HG02759 (cell line): ENCODE results near the gene DDR2.
A peak's percentile ranks its signal among the peaks of the same experiment; 100 is the strongest.

Experiments
- ATAC-seq: cut with Tn5 transposase; IDR thresholded peaks from one replicate; pipeline ENCODE4 v1.9.1; 2021; ENCODE audit warnings: mild to moderate bottlenecking, moderate library complexity; ENCODE audit not compliant: unreplicated experiment

Gene DDR2

GRCh38 chr1:162629077-162629627, 3.1 kb upstream of the DDR2 start:
- no peak for ATAC-seq

- no peak for ATAC-seq
Observed at GRCh38 chr1:162629651-162630050, 2.6 kb upstream of the DDR2 start.

- ATAC-seq, result no peak
Observed at GRCh38 chr1:162631546-162632191, 595 bp upstream of the DDR2 start.

GRCh38 chr1:162632698-162633080, 425 bp downstream of the DDR2 start:
- no peak for ATAC-seq

DNA sequence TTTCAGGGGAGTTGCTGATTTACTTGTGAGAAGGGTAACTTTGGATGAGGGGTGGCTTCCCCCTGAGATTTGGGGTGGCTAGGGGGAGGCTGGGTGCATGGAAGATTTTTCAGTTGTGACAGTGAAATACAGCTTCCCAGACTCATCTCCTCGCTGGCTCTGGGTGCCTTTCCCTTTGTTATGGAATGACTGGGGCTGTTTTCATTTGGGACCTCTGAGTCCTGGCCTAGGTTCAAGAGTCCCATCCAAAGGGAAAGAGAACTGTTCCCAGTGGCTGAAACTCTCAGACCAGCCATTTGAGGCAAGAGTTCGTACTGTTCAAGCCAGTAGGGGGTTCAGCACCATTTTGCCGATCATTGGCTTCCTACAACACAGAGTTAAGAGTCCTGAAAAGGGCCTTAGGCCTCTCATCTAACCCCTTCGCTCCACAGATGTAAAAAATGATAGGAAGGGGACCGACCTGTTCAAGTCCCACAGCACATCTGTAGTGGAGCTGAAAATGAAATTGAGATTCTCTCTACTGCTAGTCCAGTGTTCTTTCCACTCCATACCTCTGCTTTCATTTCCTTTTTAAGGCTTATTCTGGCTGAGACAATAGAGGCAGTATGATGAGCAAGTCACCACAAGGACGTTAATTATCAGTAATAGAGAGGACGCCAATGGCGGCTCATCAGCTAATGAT, 958 bp downstream of the DDR2 start:
- ATAC-seq, result peak; percentile 41

DNA sequence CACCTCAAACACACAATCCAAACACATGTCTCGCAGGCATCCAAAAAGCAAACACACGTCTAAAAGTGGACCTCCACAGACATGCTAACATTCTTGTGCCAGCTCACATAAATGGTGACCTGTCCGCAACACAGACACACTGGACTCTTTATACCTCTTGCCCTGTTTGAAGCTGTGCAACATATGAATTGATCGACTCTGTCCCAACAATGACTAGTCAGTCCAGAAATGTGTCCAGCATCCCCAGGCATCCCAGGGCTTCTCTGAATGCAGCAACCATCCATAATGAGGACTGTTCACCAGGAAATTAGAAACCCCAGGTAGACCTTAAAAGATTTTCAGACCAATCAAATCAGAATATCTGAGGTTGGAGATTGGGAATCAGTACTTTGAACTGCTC, 3.2 kb downstream of the DDR2 start:
- no peak for ATAC-seq

GRCh38 chr1:162639718-162640117, 7.5 kb downstream of the DDR2 start:
- no peak for ATAC-seq

GRCh38 chr1:162641114-162641513, 8.8 kb downstream of the DDR2 start:
- ATAC-seq, result no peak

DNA sequence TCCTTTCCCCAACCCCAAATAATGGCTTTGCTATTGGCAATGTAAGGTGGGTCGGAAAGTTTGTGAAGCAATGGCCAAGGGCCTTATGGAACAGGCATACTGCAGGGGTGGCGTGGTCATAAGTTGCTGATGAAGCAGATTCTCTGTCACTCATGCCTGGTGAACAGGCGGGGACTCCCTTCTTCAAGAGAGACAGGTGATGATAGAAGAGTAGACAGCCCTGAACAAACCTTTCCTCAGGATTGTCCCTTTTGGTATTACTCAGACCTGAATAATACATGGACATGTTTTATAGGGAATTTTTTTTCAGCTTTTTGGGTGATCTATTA, 12.7 kb downstream of the DDR2 start:
- ATAC-seq, result no peak

DNA sequence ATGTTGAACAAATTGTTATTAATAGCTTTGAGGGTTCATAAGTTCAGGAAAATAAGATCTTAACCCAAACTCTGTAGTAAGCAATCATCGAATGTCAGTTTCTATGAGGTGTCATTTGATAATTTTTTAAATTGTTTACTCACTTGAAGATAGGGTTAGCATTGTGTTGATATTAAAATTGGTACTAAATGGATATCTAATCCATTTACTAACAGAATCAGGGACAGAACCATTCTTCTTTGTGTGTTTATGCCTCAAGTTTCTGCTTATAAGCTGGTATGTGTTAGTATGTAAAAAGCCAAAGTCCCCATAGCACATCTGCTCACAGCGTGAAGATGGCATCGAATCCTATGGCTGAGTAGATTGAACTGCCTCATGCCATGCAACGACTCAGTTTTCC, 13.4 kb downstream of the DDR2 start:
- ATAC-seq, result no peak

DNA sequence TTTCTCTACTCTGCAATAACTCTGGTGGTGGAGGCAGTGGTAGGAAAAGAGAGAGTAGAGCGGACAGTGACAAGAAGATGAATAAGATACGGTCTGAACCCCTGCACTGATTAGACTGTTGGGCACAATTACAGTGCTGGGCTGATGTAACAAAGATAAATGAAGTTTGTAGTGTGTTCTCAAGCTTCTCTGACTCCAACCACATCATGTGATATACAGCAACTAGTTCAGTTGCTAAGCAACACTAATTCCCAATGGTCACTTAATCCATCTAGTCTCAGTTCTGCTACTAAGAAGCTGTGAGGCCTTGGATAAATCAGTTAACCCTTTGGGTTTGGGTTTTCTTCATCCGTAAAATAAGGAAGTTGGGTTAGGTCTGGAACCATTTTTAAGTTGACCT, 17.3 kb downstream of the DDR2 start:
- ATAC-seq, result no peak

DNA sequence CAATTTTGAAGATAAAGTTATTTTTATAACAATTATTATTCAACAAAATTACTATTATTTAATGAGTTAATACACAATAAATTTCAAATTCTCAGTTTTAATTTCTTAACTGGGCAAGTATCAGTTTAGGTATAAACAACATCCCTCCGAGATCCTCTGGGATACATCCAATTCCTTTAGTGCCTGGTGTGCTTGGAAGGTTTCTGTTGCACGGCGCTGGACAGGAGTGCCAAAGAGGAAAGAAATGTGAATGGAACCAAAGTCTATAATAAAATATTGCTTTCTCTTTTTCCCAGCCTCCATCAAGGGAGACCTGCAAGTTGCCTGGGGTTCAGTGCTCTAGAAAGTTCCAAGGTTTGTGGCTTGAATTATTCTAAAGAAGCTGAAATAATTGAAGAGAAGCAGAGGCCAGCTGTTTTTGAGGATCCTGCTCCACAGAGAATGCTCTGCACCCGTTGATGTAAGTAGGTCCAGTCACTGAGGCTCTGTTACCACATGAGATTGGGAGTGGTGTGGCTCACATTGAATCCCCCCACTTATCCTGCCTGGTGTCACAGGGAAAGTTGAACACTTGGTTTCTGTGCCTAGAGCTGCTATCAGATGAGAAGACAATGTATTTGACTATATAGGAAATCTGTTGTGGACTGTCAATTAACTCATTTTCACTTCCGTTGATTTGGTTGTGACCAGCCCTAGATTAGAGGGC, 22.8 kb downstream of the DDR2 start:
- no peak for ATAC-seq

- ATAC-seq, result no peak
Observed at GRCh38 chr1:162656266-162656665, 24.0 kb downstream of the DDR2 start.

- ATAC-seq, result no peak
Observed at GRCh38 chr1:162660574-162660973, 28.3 kb downstream of the DDR2 start.

DNA sequence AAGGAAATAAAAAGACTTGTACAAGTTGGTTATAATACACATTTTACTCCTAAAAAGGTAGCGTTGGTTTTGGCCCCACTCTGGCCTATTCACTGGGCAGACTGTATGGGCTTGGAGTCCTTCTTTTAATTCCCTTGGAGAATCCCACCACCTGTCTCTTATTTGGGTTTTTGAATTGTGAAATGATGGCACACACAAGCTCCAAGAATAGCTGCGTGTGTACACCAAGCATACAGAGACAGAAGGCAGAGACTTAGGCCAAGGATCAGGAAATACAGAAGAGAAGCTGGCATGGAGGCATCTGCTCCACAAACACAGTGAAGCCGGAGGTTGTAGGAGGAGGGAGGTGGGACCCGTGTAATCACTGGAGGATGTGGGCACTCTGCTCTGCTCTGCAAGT, 29.1 kb downstream of the DDR2 start:
- ATAC-seq, result no peak

DNA sequence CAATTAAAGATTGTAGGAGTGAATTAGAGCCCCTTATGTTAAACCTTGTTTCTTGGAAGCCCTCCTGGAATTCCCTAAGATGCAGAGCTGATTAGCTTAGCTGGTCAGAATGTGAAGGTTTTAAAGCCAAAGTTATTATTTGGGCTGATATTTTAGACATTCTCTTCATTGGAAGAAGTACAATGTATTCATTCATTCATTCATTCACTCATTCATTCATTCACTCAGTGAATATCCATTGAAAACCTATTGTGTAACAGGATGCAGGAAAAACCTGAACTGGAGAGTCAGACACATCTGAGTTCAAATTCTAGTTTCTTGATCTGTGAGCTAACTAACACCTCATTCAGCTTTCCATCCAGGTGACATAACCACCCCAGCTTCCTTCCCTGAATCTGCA, 29.7 kb downstream of the DDR2 start:
- ATAC-seq, result no peak

GRCh38 chr1:162663086-162663485, 30.8 kb downstream of the DDR2 start:
- no peak for ATAC-seq

- ATAC-seq, result no peak
Observed at GRCh38 chr1:162663589-162664106, 31.4 kb downstream of the DDR2 start.

- ATAC-seq, result no peak
Observed at GRCh38 chr1:162666006-162666645, 33.9 kb downstream of the DDR2 start.

DNA sequence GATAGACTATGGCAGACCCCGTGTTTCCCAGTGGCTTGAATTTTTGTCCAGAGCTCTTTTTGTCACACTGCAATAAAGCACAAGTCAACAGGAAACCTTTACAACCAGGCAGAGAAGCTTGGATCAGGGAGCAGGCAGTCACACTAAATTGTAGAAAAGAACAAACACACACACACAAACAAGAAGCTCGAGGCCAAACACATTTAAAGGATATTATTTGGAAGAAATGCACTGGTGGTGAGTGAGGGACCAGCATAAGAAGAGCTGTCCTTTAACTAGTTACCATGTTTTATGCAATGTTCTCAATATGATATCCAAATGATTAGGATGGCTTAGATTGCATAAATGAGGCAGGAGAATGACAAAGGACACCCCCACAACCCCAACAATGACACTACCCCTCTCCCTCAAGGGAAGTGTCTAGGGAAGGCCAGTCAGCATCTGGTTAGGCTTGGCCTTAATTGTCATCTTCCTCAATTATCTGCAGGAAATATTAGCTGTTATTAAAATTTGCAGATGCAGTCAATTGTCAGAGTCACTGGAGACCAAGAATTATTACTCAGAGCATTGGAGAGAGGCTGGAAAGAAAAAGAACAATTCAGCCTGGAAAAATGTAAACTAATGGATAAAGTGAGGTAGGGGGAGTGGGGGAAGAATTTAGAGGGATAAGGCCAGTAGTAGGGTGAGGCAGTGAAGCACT, 35.3 kb downstream of the DDR2 start:
- no peak for ATAC-seq
